Natural killer cell treated with Interleukin-12 subunit alpha and Interleukin-12 subunit beta and Interleukin-15 and Interleukin-18, amount 100 ng/mL, for 72 hours (primary cell): ENCODE results near the gene TFEC. TPM values are rescaled to one million over a fixed set of nuclear protein-coding genes. Genes with fewer than 3 reads are reported as not detected.
"Not testable (repeated sequence)": the region's sequence is repeated elsewhere in the genome, so short reads cannot be mapped to it uniquely, and the experiment has no call there.

ENCODE experiments used
- ATAC-seq, 2 donors: fragments of 150-1000 bp; cut with Tn5 transposase in 1 of 2; sonication (Bioruptor Pico), chemical (Tn5 transposase) in 1 of 2; 2 replicates each; pipeline ENCODE4 v1.10.0; 2021
- DNase-seq: peaks from one replicate; pipeline ENCODE4 v3.0.0; 2022; ENCODE audit warnings: low spot score
- H3K27ac Mint-ChIP-seq, 2 donors: 1 replicate in 1 of 2; 2 replicates in 1 of 2; pipeline ENCODE4 v1.8.0; 2022; ENCODE audit warnings: mixed read lengths in 2 of 2, mild to moderate bottlenecking in 1 of 2, moderate library complexity in 1 of 2
- H3K27me3 Mint-ChIP-seq, 2 donors: 1 replicate in 1 of 2; 2 replicates in 1 of 2; pipeline ENCODE4 v1.8.0; 2022; ENCODE audit warnings: mixed read lengths in 2 of 2
- H3K36me3 Mint-ChIP-seq: one replicate; pipeline ENCODE4 v1.8.0; 2022; ENCODE audit warnings: mixed read lengths
- H3K4me1 Mint-ChIP-seq, 2 donors: 1 replicate in 1 of 2; 2 replicates in 1 of 2; pipeline ENCODE4 v1.8.0; 2022; ENCODE audit warnings: low read depth in 2 of 2, mixed read lengths in 2 of 2, mild to moderate bottlenecking in 1 of 2
- H3K4me3 Mint-ChIP-seq: one replicate; pipeline ENCODE4 v1.8.0; 2022; ENCODE audit warnings: mixed read lengths
- H3K9me3 Mint-ChIP-seq: 2 replicates; pipeline ENCODE4 v1.8.0; 2022; ENCODE audit warnings: mixed read lengths
- total RNA-seq, 2 donors: library from RNA; stranded (reverse); gene quantifications; one replicate each; pipeline ENCODE4 v1.2.3, GENCODE V29; 2022

The TFEC gene
- total RNA-seq, 2 donors from 2014 or later, result 1.0 TPM; not detected in 1

GRCh38 chr7:115933471-115933870 lies 97.1 kb downstream of the TFEC start:
- no peak for ATAC-seq
- no peak for DNase-seq
- no peaks in the 10 kb centered on the region for H3K9me3 Mint-ChIP-seq
- H3K27me3 Mint-ChIP-seq, result no peaks in the 10 kb centered on the region
- H3K27ac Mint-ChIP-seq, result no peak overlapping the region
- no peaks in the 10 kb centered on the region for H3K36me3 Mint-ChIP-seq
- no peak overlapping the region for H3K4me3 Mint-ChIP-seq
- no peaks in the 10 kb centered on the region for H3K4me1 Mint-ChIP-seq

- Mint-ChIP-seq H3K4me3 (no peak overlapping the region), H3K36me3 (no peaks in the 10 kb centered on the region), H3K27me3 (no peaks in the 10 kb centered on the region), H3K4me1 (no peaks in the 10 kb centered on the region), H3K27ac (no peak overlapping the region), H3K9me3 (no peaks in the 10 kb centered on the region)
- DNase-seq (no peak), ATAC-seq (no peak)
These were observed 97.7 kb downstream of the TFEC start for GRCh38 chr7:115932880-115933279.

GRCh38 chr7:115930184-115930583 lies 100.4 kb downstream of the TFEC start:
- not testable (repeated sequence) for ATAC-seq, H3K27ac Mint-ChIP-seq, H3K27me3 Mint-ChIP-seq, DNase-seq, H3K4me3 Mint-ChIP-seq, H3K9me3 Mint-ChIP-seq, H3K36me3 Mint-ChIP-seq, H3K4me1 Mint-ChIP-seq

- not testable (repeated sequence) for H3K4me1 Mint-ChIP-seq, H3K27ac Mint-ChIP-seq, H3K4me3 Mint-ChIP-seq, DNase-seq, H3K9me3 Mint-ChIP-seq, H3K27me3 Mint-ChIP-seq, ATAC-seq, H3K36me3 Mint-ChIP-seq
These were observed 100.8 kb downstream of the TFEC start for GRCh38 chr7:115929736-115930135.

GRCh38 chr7:115924411-115924810 lies 106.2 kb downstream of the TFEC start:
- Mint-ChIP-seq H3K27me3 (no peaks in the 10 kb centered on the region), H3K4me3 (no peak overlapping the region), H3K27ac (no peak overlapping the region), H3K9me3 (peaks cover 3% of the 10 kb centered on the region), H3K4me1 (no peaks in the 10 kb centered on the region), H3K36me3 (no peaks in the 10 kb centered on the region)
- ATAC-seq, result no peak
- DNase-seq, result no peak

GRCh38 chr7:115920367-115920766 lies 110.2 kb downstream of the TFEC start:
- H3K36me3 Mint-ChIP-seq, result no peaks in the 10 kb centered on the region
- no peak for DNase-seq
- no peak overlapping the region for H3K4me3 Mint-ChIP-seq
- H3K27me3 Mint-ChIP-seq, result no peaks in the 10 kb centered on the region
- no peak overlapping the region for H3K27ac Mint-ChIP-seq
- no peak for ATAC-seq
- H3K4me1 Mint-ChIP-seq, result no peaks in the 10 kb centered on the region
- no peaks in the 10 kb centered on the region for H3K9me3 Mint-ChIP-seq

GRCh38 chr7:115914951-115915350 lies 115.6 kb downstream of the TFEC start:
- Mint-ChIP-seq H3K4me1 (no peaks in the 10 kb centered on the region), H3K36me3 (no peaks in the 10 kb centered on the region), H3K27me3 (no peaks in the 10 kb centered on the region), H3K4me3 (no peak overlapping the region), H3K9me3 (no peaks in the 10 kb centered on the region), H3K27ac (no peak overlapping the region)
- DNase-seq (no peak), ATAC-seq (no peak)

- Mint-ChIP-seq H3K9me3 (no peaks in the 10 kb centered on the region), H3K27me3 (no peaks in the 10 kb centered on the region), H3K4me1 (no peaks in the 10 kb centered on the region), H3K27ac (no peak overlapping the region), H3K36me3 (no peaks in the 10 kb centered on the region), H3K4me3 (no peak overlapping the region)
- no peak for DNase-seq
- no peak for ATAC-seq
These were observed 119.1 kb downstream of the TFEC start for GRCh38 chr7:115911465-115911864.

GRCh38 chr7:115910541-115911164 lies 119.9 kb downstream of the TFEC start:
- Mint-ChIP-seq H3K27me3 (no peaks in the 10 kb centered on the region), H3K4me1 (no peaks in the 10 kb centered on the region), H3K9me3 (no peaks in the 10 kb centered on the region), H3K36me3 (no peaks in the 10 kb centered on the region), H3K27ac (no peak overlapping the region), H3K4me3 (no peak overlapping the region)
- DNase-seq, result no peak
- ATAC-seq, result no peak

- no peak for ATAC-seq
- H3K36me3 Mint-ChIP-seq, result no peaks in the 10 kb centered on the region
- no peak overlapping the region for H3K4me3 Mint-ChIP-seq
- H3K4me1 Mint-ChIP-seq, result no peaks in the 10 kb centered on the region
- no peak overlapping the region for H3K27ac Mint-ChIP-seq
- DNase-seq, result no peak
- H3K9me3 Mint-ChIP-seq, result no peaks in the 10 kb centered on the region
- H3K27me3 Mint-ChIP-seq, result no peaks in the 10 kb centered on the region
These were observed 123.8 kb downstream of the TFEC start for GRCh38 chr7:115906731-115907130.

- Mint-ChIP-seq H3K9me3 (peaks cover 13% of the 10 kb centered on the region), H3K27me3 (no peaks in the 10 kb centered on the region), H3K4me1 (no peaks in the 10 kb centered on the region), H3K36me3 (peaks cover 5% of the 10 kb centered on the region), H3K4me3 (no peak overlapping the region), H3K27ac (no peak overlapping the region)
- ATAC-seq (no peak), DNase-seq (no peak)
These were observed 140.9 kb downstream of the TFEC start for GRCh38 chr7:115889669-115889984.

GRCh38 chr7:115888981-115889668 lies 141.4 kb downstream of the TFEC start:
- DNase-seq (no peak), ATAC-seq (no peak)
- Mint-ChIP-seq H3K4me1 (no peaks in the 10 kb centered on the region), H3K36me3 (peaks cover 5% of the 10 kb centered on the region), H3K4me3 (no peak overlapping the region), H3K27ac (no peak overlapping the region), H3K27me3 (no peaks in the 10 kb centered on the region), H3K9me3 (peaks cover 13% of the 10 kb centered on the region)

GRCh38 chr7:115885550-115885949 lies 145.0 kb downstream of the TFEC start:
- no peak overlapping the region for H3K4me3 Mint-ChIP-seq
- H3K36me3 Mint-ChIP-seq, result peaks cover 5% of the 10 kb centered on the region
- no peaks in the 10 kb centered on the region for H3K27me3 Mint-ChIP-seq
- H3K4me1 Mint-ChIP-seq, result no peaks in the 10 kb centered on the region
- peaks cover 10% of the 10 kb centered on the region for H3K9me3 Mint-ChIP-seq
- ATAC-seq (no peak), DNase-seq (no peak)
- H3K27ac Mint-ChIP-seq, result no peak overlapping the region
